DOHH2 (cell line): ENCODE measurements around the gene PCYT1B.

Source experiments
- CTCF ChIP-seq: fragments of 200-600 bp; sonication (generic); IDR thresholded peaks from one replicate; pipeline ENCODE4 v1.5.1; 2014; ENCODE audit warnings: antibody characterized with exemption, mild to moderate bottlenecking, low read depth, low read length; ENCODE audit not compliant: poor library complexity, severe bottlenecking
- EZH2phosphoT487 ChIP-seq: fragments of 200-600 bp; sonication (generic); IDR thresholded peaks from 2 replicates; pipeline ENCODE4 v1.6.1; 2017; ENCODE audit warnings: borderline replicate concordance, mild to moderate bottlenecking, antibody characterized with exemption, low read length, moderate library complexity, mixed read lengths

GRCh38 chrX:24575496-24575895 lies 71.7 kb downstream of the PCYT1B start:
- TF ChIP-seq EZH2phosphoT487, result no peak
- TF ChIP-seq CTCF, result no peak
